Measurements from ENCODE around the gene LGR6.

- TF ChIP-seq CTCF (IDR thresholded peaks at IDR 0.05) (no peak), EZH2 (IDR thresholded peaks at IDR 0.05; ENCODE audit: borderline replicate concordance, insufficient read depth, low read depth, low read length, poor library complexity, severe bottlenecking) (no peak)
These were observed 21.6 kb upstream of the LGR6 start for GRCh38 chr1:202172015-202172355.
